ENCODE data around the gene AP3B1.

GRCh38 chr5:77971776-77972468, 322.6 kb downstream of the AP3B1 start:
- TF ChIP-seq CTCF (IDR thresholded peaks at IDR 0.05), result no peak
- no peak for TF ChIP-seq ZFX (IDR thresholded peaks at IDR 0.05; ENCODE audit: borderline replicate concordance)

All from 22Rv1 (cell line).